ENCODE data around the gene TCEAL8. TPM values are rescaled to one million over a fixed set of nuclear protein-coding genes. Genes with fewer than 3 reads are reported as not detected.
A peak's percentile ranks its signal among the peaks of the same experiment; 100 is the strongest.

Gene TCEAL8
- total and polyA plus RNA-seq, 2 of the 4 experiments (the other 2 are of a cell fraction), result 31.5 to 57.6 TPM

DNA sequence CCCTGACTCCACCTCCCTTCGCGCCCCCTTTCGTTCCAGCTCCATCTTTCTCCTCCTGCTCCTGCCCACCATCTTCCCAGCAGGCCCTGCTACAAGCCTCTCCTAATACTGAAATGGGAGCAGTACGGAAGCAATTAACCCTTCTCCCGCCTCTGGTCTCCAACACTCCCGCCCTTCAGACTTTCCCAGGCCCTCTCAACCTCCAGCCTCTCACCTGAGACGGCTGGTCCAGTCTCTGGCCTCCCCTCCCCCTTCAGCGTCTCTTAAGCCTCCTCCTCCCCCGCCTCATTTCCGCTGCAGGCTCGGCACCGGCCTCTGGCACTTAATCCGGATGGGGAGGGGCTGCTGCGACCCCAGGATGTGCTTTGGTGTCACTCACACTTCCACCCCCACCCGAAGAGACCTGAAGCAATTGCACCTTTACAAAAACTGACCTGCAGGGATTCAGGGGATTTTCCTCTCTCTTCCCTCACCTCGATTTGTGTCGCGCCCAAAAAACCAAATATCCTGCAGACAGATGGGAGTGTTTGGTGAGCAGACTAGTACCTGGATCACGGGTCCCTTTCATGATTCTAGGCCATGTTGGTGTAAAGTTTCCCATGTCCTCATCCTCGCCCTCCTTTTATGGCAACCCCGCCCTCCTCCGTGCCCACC, 657 bp downstream of the TCEAL8 start:
- Histone ChIP-seq H2BK15ac (ENCODE audit: low read depth, low read length) (no peak overlapping the region), H2AK9ac (replicated peaks; ENCODE audit: low read depth, low read length, poor library complexity) (peak overlapping the region; percentile 90), H2BK120ac (ENCODE audit: low read depth, low read length) (no peak overlapping the region), H3K18ac (ENCODE audit: low read depth, low read length) (peak overlapping the region; percentile 74), H2BK20ac (ENCODE audit: low read depth, low read length) (no peak overlapping the region), H3K23ac (ENCODE audit: low read depth, low read length) (peak overlapping the region; percentile 8; the same call in 1 of the 2 replicates), H3K4me3 (ENCODE audit: insufficient read depth, low read depth, low read length) (peak overlapping the region; percentile 94), H2BK5ac (ENCODE audit: low read depth, low read length, poor library complexity, severe bottlenecking) (peak overlapping the region; percentile 73), H4K20me1 (ENCODE audit: insufficient read depth, low read length) (peaks cover 4% of the 10 kb centered on the region; the same call in 1 of the 2 replicates), H3K79me1 (ENCODE audit: low read depth in 1 of 2, low read length in 2 of 2) (peaks cover 0 to 17% of the 10 kb centered on the region in 2 experiments; a peak in 3 of 4 replicates), H3K4me1 (ENCODE audit: control insufficient read depth, insufficient read depth, low read length) (no peaks in the 10 kb centered on the region), H4K5ac (ENCODE audit: low read depth, low read length) (peak overlapping the region; percentile 90), H2AK5ac (ENCODE audit: low read depth, low read length) (peak overlapping the region; percentile 70; the same call in 1 of the 2 replicates), H2AFZ (replicated peaks; ENCODE audit: low read length, poor library complexity) (peak overlapping the region; percentile 90), H3K56ac (ENCODE audit: extremely low read depth, insufficient read depth, low read length) (peak overlapping the region; percentile 87), H4K8ac (ENCODE audit: low read depth in 2 of 2, low read length in 2 of 2) (peak overlapping the region; percentile 80 to 91), H3K14ac (replicated peaks; ENCODE audit: low read depth, low read length) (peak overlapping the region; percentile 53), H4K91ac (ENCODE audit: insufficient read depth, low read depth, low read length) (peak overlapping the region; percentile 48), H3K9me1 (ENCODE audit: insufficient read depth, low read length) (no peaks in the 10 kb centered on the region), H3K27ac (ENCODE audit: insufficient read depth, low read length) (peak overlapping the region; percentile 89), H3K9ac (ENCODE audit: low read depth, low read length) (peak overlapping the region; percentile 87), H3K4ac (ENCODE audit: low read depth, low read length) (peak overlapping the region; percentile 84), H3K4me2 (ENCODE audit: low read depth, low read length) (peak overlapping the region; percentile 91), H3K36me3 (ENCODE audit: control insufficient read depth, insufficient read depth, low read length) (peaks cover 2% of the 10 kb centered on the region; the same call in 1 of the 2 replicates), H3K27me3 (ENCODE audit: control insufficient read depth, insufficient read depth, low read length) (peaks cover 9% of the 10 kb centered on the region), H3K9me3 (ENCODE audit: control insufficient read depth, insufficient read depth, low read length) (no peaks in the 10 kb centered on the region)
- intact Hi-C loops (cut with micrococcal nuclease) (loop anchor here (1.0 kb wide), 1 partner anchor 210 kb away; no protein-coding TSS in a partner anchor), in situ Hi-C loops (cut with MboI; ENCODE audit: low sequenced_read_pairs) (no loop called here), dilution Hi-C loops (cut with HindIII; ENCODE audit: low sequenced_read_pairs, unreplicated experiment) (no loop called here)
- BruUV-seq (replicated peaks), result no TSS peak
- ChIA-PET CTCF (interaction anchor here (1.6 kb wide), 1 partner anchor 14 kb away, joined by 3 read pairs; no protein-coding TSS in a partner anchor), POLR2A (ENCODE audit: unreplicated experiment) (no interaction called here)
- no peak for TF ChIP-seq CHD1 (IDR thresholded peaks at IDR 0.05; ENCODE audit: low read depth, low read length)
- TF ChIP-seq, protein P1, sequence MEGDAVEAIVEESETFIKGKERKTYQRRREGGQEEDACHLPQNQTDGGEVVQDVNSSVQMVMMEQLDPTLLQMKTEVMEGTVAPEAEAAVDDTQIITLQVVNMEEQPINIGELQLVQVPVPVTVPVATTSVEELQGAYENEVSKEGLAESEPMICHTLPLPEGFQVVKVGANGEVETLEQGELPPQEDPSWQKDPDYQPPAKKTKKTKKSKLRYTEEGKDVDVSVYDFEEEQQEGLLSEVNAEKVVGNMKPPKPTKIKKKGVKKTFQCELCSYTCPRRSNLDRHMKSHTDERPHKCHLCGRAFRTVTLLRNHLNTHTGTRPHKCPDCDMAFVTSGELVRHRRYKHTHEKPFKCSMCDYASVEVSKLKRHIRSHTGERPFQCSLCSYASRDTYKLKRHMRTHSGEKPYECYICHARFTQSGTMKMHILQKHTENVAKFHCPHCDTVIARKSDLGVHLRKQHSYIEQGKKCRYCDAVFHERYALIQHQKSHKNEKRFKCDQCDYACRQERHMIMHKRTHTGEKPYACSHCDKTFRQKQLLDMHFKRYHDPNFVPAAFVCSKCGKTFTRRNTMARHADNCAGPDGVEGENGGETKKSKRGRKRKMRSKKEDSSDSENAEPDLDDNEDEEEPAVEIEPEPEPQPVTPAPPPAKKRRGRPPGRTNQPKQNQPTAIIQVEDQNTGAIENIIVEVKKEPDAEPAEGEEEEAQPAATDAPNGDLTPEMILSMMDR (conservative IDR thresholded peaks at IDR 0.05; ENCODE audit: low read depth, low read length), result no peak
- TF ChIP-seq MAFK (IDR thresholded peaks at IDR 0.05; ENCODE audit: low read depth, low read length), result no peak
- no peak for TF ChIP-seq BHLHE40 (IDR thresholded peaks at IDR 0.05; ENCODE audit: low read depth, low read length)
- TF ChIP-seq RAD21 (IDR thresholded peaks at IDR 0.05; ENCODE audit: low read length), result no peak
- 0 out of 2 replicates have a peak, but pooled peaks have one; percentile 14 for TF ChIP-seq MAZ (IDR thresholded peaks at IDR 0.05; ENCODE audit: borderline replicate concordance, low read depth, low read length)
- DNase-seq (peak; percentile 23), ATAC-seq (ENCODE audit: low read depth) (peak; percentile 73)
- 0% methylated on average over 2 of the region's 22 CpGs; no CpG with 5 or more reads in 1 of the 2 experiments for WGBS, 2 experiments (ENCODE audit: extremely low coverage in 2 of 2, insufficient read length in 1 of 2)
